Bronchus fibroblast of lung (primary cell): Measurements from ENCODE around the gene CNOT2. TPM values are rescaled to one million over a fixed set of nuclear protein-coding genes. Genes with fewer than 3 reads are reported as not detected.

Experiments
- total RNA-seq: library from RNA; depleted of rRNA; stranded (reverse); fragments of >200 nt; gene quantifications from 2 replicates; pipeline ENCODE4 v1.2.3, GENCODE V29; 2015

The CNOT2 gene, protein sequence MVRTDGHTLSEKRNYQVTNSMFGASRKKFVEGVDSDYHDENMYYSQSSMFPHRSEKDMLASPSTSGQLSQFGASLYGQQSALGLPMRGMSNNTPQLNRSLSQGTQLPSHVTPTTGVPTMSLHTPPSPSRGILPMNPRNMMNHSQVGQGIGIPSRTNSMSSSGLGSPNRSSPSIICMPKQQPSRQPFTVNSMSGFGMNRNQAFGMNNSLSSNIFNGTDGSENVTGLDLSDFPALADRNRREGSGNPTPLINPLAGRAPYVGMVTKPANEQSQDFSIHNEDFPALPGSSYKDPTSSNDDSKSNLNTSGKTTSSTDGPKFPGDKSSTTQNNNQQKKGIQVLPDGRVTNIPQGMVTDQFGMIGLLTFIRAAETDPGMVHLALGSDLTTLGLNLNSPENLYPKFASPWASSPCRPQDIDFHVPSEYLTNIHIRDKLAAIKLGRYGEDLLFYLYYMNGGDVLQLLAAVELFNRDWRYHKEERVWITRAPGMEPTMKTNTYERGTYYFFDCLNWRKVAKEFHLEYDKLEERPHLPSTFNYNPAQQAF
- 52.2 and 56.3 TPM in 2 replicates for total RNA-seq

DNA sequence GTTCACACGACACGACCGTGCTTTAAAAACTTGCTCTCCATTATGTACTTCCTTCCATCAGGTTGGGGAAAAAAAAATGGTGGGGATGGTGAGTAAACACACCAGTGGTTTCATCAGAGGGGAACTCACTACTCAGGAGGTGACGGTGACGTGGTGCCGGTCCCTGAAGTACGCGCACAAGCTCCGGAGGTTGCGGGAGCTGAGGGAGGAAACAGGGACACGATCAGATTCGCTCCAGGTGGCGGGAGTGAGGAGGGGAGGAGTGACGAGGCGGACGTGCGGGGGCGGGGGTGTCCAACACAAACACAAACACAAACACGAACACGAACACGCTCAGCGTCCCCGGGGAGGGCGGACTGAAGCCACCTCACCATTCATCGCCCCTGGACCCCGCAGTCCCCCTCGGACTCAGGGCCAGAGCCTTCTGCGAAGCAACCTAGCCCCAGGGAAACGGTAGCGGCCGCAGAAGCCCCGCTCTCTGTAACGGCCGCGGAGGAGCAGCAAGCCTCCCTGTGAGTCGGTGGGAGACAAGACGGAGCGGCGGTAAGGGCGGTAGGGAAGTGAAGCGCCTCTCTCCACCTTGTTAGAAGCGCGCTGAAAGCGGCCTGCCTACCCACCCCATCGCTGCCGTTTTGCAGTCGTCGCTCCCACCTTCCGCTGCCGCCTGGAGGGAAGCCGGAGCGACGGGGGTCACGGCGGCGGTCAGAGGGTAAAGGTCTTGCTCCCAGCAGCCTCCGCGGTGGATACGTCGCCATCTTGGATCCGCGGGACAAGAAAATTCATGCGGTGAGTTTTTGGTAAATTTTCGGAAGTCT lies at the start of gene CNOT2:
Gene CNOT2, plus strand, starts transcription at position 739 of the 815 bp plus-strand sequence. CDS start 34,794 bp downstream, outside the sequence.

DNA sequence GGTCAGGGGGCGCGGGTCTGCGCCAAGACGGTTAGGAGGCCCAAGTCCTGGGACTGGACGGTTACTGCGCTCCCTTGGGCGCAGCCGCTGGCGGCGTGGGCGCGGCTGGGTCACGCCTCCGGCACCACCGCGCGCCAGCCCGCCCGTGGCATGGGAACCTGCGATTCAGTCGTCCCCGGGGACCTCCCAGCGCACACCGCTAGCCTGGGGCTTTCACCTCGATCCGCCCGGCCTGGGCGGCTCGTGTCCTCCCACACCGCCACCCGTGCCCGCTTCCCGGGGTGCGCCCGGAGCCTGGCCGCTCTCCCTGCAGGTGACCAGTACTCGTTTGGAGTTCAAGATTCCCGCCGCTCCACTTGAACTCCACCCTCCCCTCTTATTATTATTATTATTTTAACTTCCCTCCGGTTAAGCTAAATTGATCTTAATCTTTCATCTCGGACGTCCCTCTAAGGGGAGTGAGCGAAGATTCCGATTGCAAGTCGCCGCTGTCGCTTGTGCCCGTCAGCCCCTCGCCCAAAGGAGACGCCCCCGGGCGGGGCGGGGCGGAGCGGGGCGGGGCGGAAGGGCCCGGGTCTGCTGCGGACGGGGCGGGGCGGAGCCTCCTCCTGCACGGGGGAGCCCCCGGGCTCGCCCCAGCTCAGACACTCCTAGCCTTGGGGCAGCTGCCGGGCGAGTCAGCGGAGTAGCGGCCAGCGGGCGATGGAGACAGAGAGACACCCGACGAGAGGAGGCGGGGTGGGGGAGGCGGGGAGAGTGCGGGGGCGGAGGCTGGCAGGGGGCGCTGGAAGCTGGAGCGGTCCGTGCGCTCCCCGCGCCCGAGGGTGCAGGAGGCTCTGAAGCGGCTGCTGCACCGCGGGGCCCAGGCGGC lies 122.7 kb downstream of the CNOT2 start, which contains the start of gene KCNMB4:
Gene KCNMB4, plus strand, starts transcription at position 643 of the 871 bp plus-strand sequence. CDS start 445 bp downstream, outside the sequence.

Other genes with a start within 250 kb of the CNOT2 start
- gene KCNMB4, start 122.9 kb downstream of the CNOT2 start, total RNA-seq, result 0.45 and 0.50 TPM in 2 replicates